ENCODE data around the gene BIRC2. TPM values are rescaled to one million over a fixed set of nuclear protein-coding genes. Genes with fewer than 3 reads are reported as not detected.
"Not testable (repeated sequence)": the region's sequence is repeated elsewhere in the genome, so short reads cannot be mapped to it uniquely, and the experiment has no call there.

The BIRC2 gene
- total and polyA plus RNA-seq, 4 donors = 14.1 to 46.7 (median 29.5) TPM

DNA sequence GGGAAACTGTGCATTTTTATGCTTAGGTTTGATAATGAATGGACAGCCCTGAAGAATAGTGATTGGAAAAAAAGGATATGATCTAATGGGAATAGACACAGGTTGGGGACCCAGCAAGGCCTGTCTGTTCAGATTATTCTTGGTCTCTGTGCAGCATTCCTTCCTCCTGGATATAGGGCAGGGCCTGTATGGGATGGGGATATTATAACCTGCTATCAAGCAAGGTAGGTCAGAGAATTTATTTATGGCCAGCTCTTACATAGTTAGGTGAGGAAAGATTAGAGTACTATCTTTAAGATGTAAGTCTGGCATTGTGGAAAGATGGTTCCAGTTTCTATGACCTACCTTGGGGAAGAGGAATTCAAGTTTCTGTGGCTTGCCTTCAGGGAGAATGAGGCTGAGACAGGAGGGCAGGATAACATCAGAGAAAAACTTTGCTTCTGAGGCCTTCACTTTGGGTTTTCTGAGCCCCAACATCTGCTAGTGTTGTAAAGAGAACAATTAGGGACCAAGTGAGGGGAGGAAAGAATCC, 8.5 kb upstream of the BIRC2 start:
- Histone ChIP-seq H3K9me3 (ENCODE audit: control insufficient read depth in 4 of 4, low read length in 3 of 4) (no peaks in the 10 kb centered on the region), H3K27me3 (ENCODE audit: control insufficient read depth in 4 of 4, insufficient read depth in 4 of 4, low read length in 3 of 4) (no peaks in the 10 kb centered on the region), H3K36me3 (ENCODE audit: control insufficient read depth in 4 of 4, insufficient read depth in 3 of 4, low read depth in 1 of 4, low read length in 3 of 4) (peaks cover 0 to 14% (median 11%) of the 10 kb centered on the region in 4 donors), H3K9ac (ENCODE audit: low read depth in 1 of 2, low read length in 2 of 2) (no peak overlapping the region), H3K4me3 (ENCODE audit: low read depth in 1 of 3, low read length in 3 of 3) (no peak overlapping the region), H3K4me1 (ENCODE audit: control insufficient read depth in 4 of 4, insufficient read depth in 4 of 4, low read length in 3 of 4) (no peaks in the 10 kb centered on the region), H3K27ac (ENCODE audit: low read depth in 1 of 2, low read length in 2 of 2) (no peak overlapping the region)
- TF ChIP-seq SP1 (IDR thresholded peaks at IDR 0.05) (no peak), YY1 (IDR thresholded peaks at IDR 0.05) (no peak), EGR1 (IDR thresholded peaks at IDR 0.05; ENCODE audit: low read depth in 2 of 2) (no peak), ZBTB33 (IDR thresholded peaks at IDR 0.05) (no peak), HNF4G (IDR thresholded peaks at IDR 0.05) (no peak), RAD21 (IDR thresholded peaks at IDR 0.05) (no peak), CTCF (IDR thresholded peaks at IDR 0.05; ENCODE audit: low read depth, low read length, missing input control) (no peak), TAF1 (conservative IDR thresholded peaks at IDR 0.05) (no peak), FOXA2 (IDR thresholded peaks at IDR 0.05) (no peak), GABPA (IDR thresholded peaks at IDR 0.05 in 1 of 2, conservative IDR thresholded peaks at IDR 0.05 in 1 of 2) (no peak), RXRA (IDR thresholded peaks at IDR 0.05) (no peak), FOXA1 (IDR thresholded peaks at IDR 0.05) (no peak), JUND (IDR thresholded peaks at IDR 0.05) (no peak), HNF4A (conservative IDR thresholded peaks at IDR 0.05) (no peak)
- TF ChIP-seq, protein P1, sequence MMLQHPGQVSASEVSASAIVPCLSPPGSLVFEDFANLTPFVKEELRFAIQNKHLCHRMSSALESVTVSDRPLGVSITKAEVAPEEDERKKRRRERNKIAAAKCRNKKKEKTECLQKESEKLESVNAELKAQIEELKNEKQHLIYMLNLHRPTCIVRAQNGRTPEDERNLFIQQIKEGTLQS (IDR thresholded peaks at IDR 0.05) = no peak
- TF ChIP-seq, protein P2, sequence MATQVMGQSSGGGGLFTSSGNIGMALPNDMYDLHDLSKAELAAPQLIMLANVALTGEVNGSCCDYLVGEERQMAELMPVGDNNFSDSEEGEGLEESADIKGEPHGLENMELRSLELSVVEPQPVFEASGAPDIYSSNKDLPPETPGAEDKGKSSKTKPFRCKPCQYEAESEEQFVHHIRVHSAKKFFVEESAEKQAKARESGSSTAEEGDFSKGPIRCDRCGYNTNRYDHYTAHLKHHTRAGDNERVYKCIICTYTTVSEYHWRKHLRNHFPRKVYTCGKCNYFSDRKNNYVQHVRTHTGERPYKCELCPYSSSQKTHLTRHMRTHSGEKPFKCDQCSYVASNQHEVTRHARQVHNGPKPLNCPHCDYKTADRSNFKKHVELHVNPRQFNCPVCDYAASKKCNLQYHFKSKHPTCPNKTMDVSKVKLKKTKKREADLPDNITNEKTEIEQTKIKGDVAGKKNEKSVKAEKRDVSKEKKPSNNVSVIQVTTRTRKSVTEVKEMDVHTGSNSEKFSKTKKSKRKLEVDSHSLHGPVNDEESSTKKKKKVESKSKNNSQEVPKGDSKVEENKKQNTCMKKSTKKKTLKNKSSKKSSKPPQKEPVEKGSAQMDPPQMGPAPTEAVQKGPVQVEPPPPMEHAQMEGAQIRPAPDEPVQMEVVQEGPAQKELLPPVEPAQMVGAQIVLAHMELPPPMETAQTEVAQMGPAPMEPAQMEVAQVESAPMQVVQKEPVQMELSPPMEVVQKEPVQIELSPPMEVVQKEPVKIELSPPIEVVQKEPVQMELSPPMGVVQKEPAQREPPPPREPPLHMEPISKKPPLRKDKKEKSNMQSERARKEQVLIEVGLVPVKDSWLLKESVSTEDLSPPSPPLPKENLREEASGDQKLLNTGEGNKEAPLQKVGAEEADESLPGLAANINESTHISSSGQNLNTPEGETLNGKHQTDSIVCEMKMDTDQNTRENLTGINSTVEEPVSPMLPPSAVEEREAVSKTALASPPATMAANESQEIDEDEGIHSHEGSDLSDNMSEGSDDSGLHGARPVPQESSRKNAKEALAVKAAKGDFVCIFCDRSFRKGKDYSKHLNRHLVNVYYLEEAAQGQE (IDR thresholded peaks at IDR 0.05) = no peak
- DNase-seq (ENCODE audit: low spot score) = no peak

GRCh38 chr11:102341311-102341710, 5.7 kb upstream of the BIRC2 start:
- H3K27ac ChIP-seq (ENCODE audit: low read depth in 1 of 2, low read length in 2 of 2); H3K9ac ChIP-seq (ENCODE audit: low read depth in 1 of 2, low read length in 2 of 2); H3K9me3 ChIP-seq (ENCODE audit: control insufficient read depth in 4 of 4, low read length in 3 of 4); H3K27me3 ChIP-seq (ENCODE audit: control insufficient read depth in 4 of 4, insufficient read depth in 4 of 4, low read length in 3 of 4); DNase-seq (ENCODE audit: low spot score); H3K4me1 ChIP-seq (ENCODE audit: control insufficient read depth in 4 of 4, insufficient read depth in 4 of 4, low read length in 3 of 4); H3K4me3 ChIP-seq (ENCODE audit: low read depth in 1 of 3, low read length in 3 of 3): not testable (repeated sequence)
- 75% methylated on average over 7 of the region's 7 CpGs for WGBS
- peaks cover 0 to 12% (median 9%) of the 10 kb centered on the region in 4 donors for H3K36me3 ChIP-seq (ENCODE audit: control insufficient read depth in 4 of 4, insufficient read depth in 3 of 4, low read depth in 1 of 4, low read length in 3 of 4)

Data from liver (tissue), 9 donors.